Endothelial cell (in vitro differentiated cells): ENCODE data around the gene PDZD2. TPM values are rescaled to one million over a fixed set of nuclear protein-coding genes. Genes with fewer than 3 reads are reported as not detected.
A peak's percentile ranks its signal among the peaks of the same experiment; 100 is the strongest.

Source experiments
- DNase-seq: peaks from one replicate; pipeline ENCODE4 v3.0.0; 2021; ENCODE audit warnings: low spot score
- H3K27ac Mint-ChIP-seq: one replicate; pipeline ENCODE4 v1.8.0; 2021; ENCODE audit warnings: mixed read lengths, inconsistent platforms; ENCODE audit not compliant: unreplicated experiment
- H3K27me3 Mint-ChIP-seq: one replicate; pipeline ENCODE4 v1.8.0; 2021; ENCODE audit warnings: mild to moderate bottlenecking, moderate library complexity, mixed read lengths, inconsistent platforms; ENCODE audit not compliant: unreplicated experiment
- H3K36me3 Mint-ChIP-seq: one replicate; pipeline ENCODE4 v1.8.0; 2021; ENCODE audit warnings: mild to moderate bottlenecking, low read depth, mixed read lengths, inconsistent platforms; ENCODE audit not compliant: unreplicated experiment
- H3K4me1 Mint-ChIP-seq: one replicate; pipeline ENCODE4 v1.8.0; 2021; ENCODE audit warnings: mild to moderate bottlenecking, mixed read lengths, inconsistent platforms; ENCODE audit not compliant: unreplicated experiment
- H3K4me3 Mint-ChIP-seq: one replicate; pipeline ENCODE4 v1.8.0; 2021; ENCODE audit warnings: mild to moderate bottlenecking, mixed read lengths, inconsistent platforms; ENCODE audit not compliant: unreplicated experiment
- H3K9me3 Mint-ChIP-seq: one replicate; pipeline ENCODE4 v1.8.0; 2021; ENCODE audit warnings: mixed read lengths, inconsistent platforms; ENCODE audit not compliant: unreplicated experiment
- CTCF ChIP-seq: fragments of 200-600 bp; sonication (generic); IDR thresholded peaks from one replicate; pipeline ENCODE4 v1.5.0; 2021; ENCODE audit warnings: antibody characterized with exemption; ENCODE audit not compliant: unreplicated experiment
- total RNA-seq: library from RNA; stranded (reverse); fragmentation: NEBNext Ultra II Directional; extraction: Animal tissue kit (Norgen Biotek cat#: 25700); gene quantifications from one replicate; pipeline ENCODE4 v1.2.1, GENCODE V29; 2021; ENCODE audit not compliant: unreplicated experiment

The PDZD2 gene
- total RNA-seq, 1 donor from 2014 or later: 71.1 TPM

GRCh38 chr5:31823472-31823871, 184.5 kb downstream of the PDZD2 start:
- peaks cover 34% of the 10 kb centered on the region for H3K4me1 Mint-ChIP-seq
- no peak for TF ChIP-seq CTCF
- no peaks in the 10 kb centered on the region for H3K9me3 Mint-ChIP-seq
- H3K4me3 Mint-ChIP-seq: no peak overlapping the region
- H3K36me3 Mint-ChIP-seq: peaks cover 5% of the 10 kb centered on the region
- peak overlapping the region; percentile 9 for H3K27ac Mint-ChIP-seq
- DNase-seq: peak; percentile 14
- peaks cover 3% of the 10 kb centered on the region for H3K27me3 Mint-ChIP-seq

GRCh38 chr5:31824869-31825517, 186.1 kb downstream of the PDZD2 start:
- peaks cover 2% of the 10 kb centered on the region for H3K27me3 Mint-ChIP-seq
- TF ChIP-seq CTCF: no peak
- H3K4me1 Mint-ChIP-seq: peaks cover 34% of the 10 kb centered on the region
- H3K4me3 Mint-ChIP-seq: no peak overlapping the region
- no peak overlapping the region for H3K27ac Mint-ChIP-seq
- peaks cover 5% of the 10 kb centered on the region for H3K36me3 Mint-ChIP-seq
- H3K9me3 Mint-ChIP-seq: no peaks in the 10 kb centered on the region
- DNase-seq: no peak

- no peaks in the 10 kb centered on the region for H3K9me3 Mint-ChIP-seq
- H3K27ac Mint-ChIP-seq: no peak overlapping the region
- no peaks in the 10 kb centered on the region for H3K27me3 Mint-ChIP-seq
- peaks cover 7% of the 10 kb centered on the region for H3K36me3 Mint-ChIP-seq
- no peak overlapping the region for H3K4me3 Mint-ChIP-seq
- TF ChIP-seq CTCF: peak; percentile 48
- DNase-seq: peak; percentile 62
- H3K4me1 Mint-ChIP-seq: peaks cover 34% of the 10 kb centered on the region
Measured at GRCh38 chr5:31825518-31826068, 186.7 kb downstream of the PDZD2 start.

GRCh38 chr5:31827867-31828266, 188.9 kb downstream of the PDZD2 start:
- Mint-ChIP-seq H3K4me1 (peaks cover 32% of the 10 kb centered on the region), H3K4me3 (no peak overlapping the region), H3K27ac (no peak overlapping the region), H3K36me3 (peaks cover 8% of the 10 kb centered on the region), H3K9me3 (no peaks in the 10 kb centered on the region), H3K27me3 (no peaks in the 10 kb centered on the region)
- no peak for TF ChIP-seq CTCF
- DNase-seq: no peak

- H3K9me3 Mint-ChIP-seq: no peaks in the 10 kb centered on the region
- no peaks in the 10 kb centered on the region for H3K27me3 Mint-ChIP-seq
- no peak for TF ChIP-seq CTCF
- H3K4me1 Mint-ChIP-seq: no peaks in the 10 kb centered on the region
- DNase-seq: no peak
- H3K36me3 Mint-ChIP-seq: peaks cover 5% of the 10 kb centered on the region
- no peak overlapping the region for H3K4me3 Mint-ChIP-seq
- H3K27ac Mint-ChIP-seq: no peak overlapping the region
Measured at GRCh38 chr5:31832966-31833365, 194.0 kb downstream of the PDZD2 start.
